Measurements from ENCODE around the gene CNTN1.

Gene CNTN1

GRCh38 chr12:40714636-40715035, 22.4 kb downstream of the CNTN1 start:
- Histone ChIP-seq H4K91ac (ENCODE audit: low read depth, low read length) (no peak overlapping the region), H2AFZ (ENCODE audit: insufficient read depth, low read length, poor library complexity) (no peak overlapping the region), H4K8ac (ENCODE audit: low read depth, low read length) (no peak overlapping the region), H3K36me3 (ENCODE audit: control insufficient read depth in 1 of 2, insufficient read depth in 2 of 2, low read length in 2 of 2) (no peaks in the 10 kb centered on the region), H3K27ac (ENCODE audit: low read depth, low read length) (no peak overlapping the region), H3K79me1 (ENCODE audit: low read length) (no peaks in the 10 kb centered on the region), H3K9me3 (ENCODE audit: insufficient read depth, low read depth, low read length) (no peaks in the 10 kb centered on the region), H3K14ac (ENCODE audit: low read length) (no peak overlapping the region), H3K23ac (ENCODE audit: low read length) (no peak overlapping the region), H3K4me3 (ENCODE audit: low read depth, low read length) (no peak overlapping the region), H3K79me2 (ENCODE audit: control insufficient read depth, insufficient read depth, low read length, poor library complexity) (no peaks in the 10 kb centered on the region), H2BK5ac (ENCODE audit: low read depth, low read length, poor library complexity) (no peak overlapping the region), H2BK120ac (ENCODE audit: insufficient read depth, low read length, poor library complexity) (no peak overlapping the region), H3K4me1 (ENCODE audit: control insufficient read depth in 1 of 2, insufficient read depth in 2 of 2, low read length in 2 of 2) (no peaks in the 10 kb centered on the region), H3K9ac (ENCODE audit: low read length) (no peak overlapping the region), H2BK12ac (ENCODE audit: low read length) (no peak overlapping the region), H2AK5ac (ENCODE audit: low read length) (no peak overlapping the region), H3K18ac (ENCODE audit: low read length) (no peak overlapping the region), H3K27me3 (ENCODE audit: insufficient read depth, low read length) (no peaks in the 10 kb centered on the region), H4K12ac (ENCODE audit: low read depth, low read length) (no peak overlapping the region), H3K4me2 (ENCODE audit: low read length) (no peak overlapping the region), H3K4ac (ENCODE audit: low read depth, low read length) (no peak overlapping the region)
- no CpG with 5 or more reads among the region's 1 CpG for WGBS (ENCODE audit: extremely low coverage, insufficient coverage, insufficient read length)
- no peak for DNase-seq

- Histone ChIP-seq H4K91ac (ENCODE audit: low read depth, low read length) (no peak overlapping the region), H3K79me1 (ENCODE audit: low read length) (no peaks in the 10 kb centered on the region), H2BK5ac (ENCODE audit: low read depth, low read length, poor library complexity) (no peak overlapping the region), H3K4me3 (ENCODE audit: low read depth, low read length) (no peak overlapping the region), H4K12ac (ENCODE audit: low read depth, low read length) (no peak overlapping the region), H3K18ac (ENCODE audit: low read length) (no peak overlapping the region), H3K36me3 (ENCODE audit: control insufficient read depth in 1 of 2, insufficient read depth in 2 of 2, low read length in 2 of 2) (no peaks in the 10 kb centered on the region), H3K79me2 (ENCODE audit: control insufficient read depth, insufficient read depth, low read length, poor library complexity) (no peaks in the 10 kb centered on the region), H2BK120ac (ENCODE audit: insufficient read depth, low read length, poor library complexity) (no peak overlapping the region), H3K4me2 (ENCODE audit: low read length) (no peak overlapping the region), H4K8ac (ENCODE audit: low read depth, low read length) (no peak overlapping the region), H3K9me3 (ENCODE audit: insufficient read depth, low read depth, low read length) (no peaks in the 10 kb centered on the region), H3K4ac (ENCODE audit: low read depth, low read length) (no peak overlapping the region), H2AFZ (ENCODE audit: insufficient read depth, low read length, poor library complexity) (no peak overlapping the region), H3K14ac (ENCODE audit: low read length) (no peak overlapping the region), H3K27ac (ENCODE audit: low read depth, low read length) (no peak overlapping the region), H3K27me3 (ENCODE audit: insufficient read depth, low read length) (no peaks in the 10 kb centered on the region), H3K9ac (ENCODE audit: low read length) (no peak overlapping the region), H3K23ac (ENCODE audit: low read length) (no peak overlapping the region), H2BK12ac (ENCODE audit: low read length) (no peak overlapping the region), H2AK5ac (ENCODE audit: low read length) (no peak overlapping the region), H3K4me1 (ENCODE audit: control insufficient read depth in 1 of 2, insufficient read depth in 2 of 2, low read length in 2 of 2) (no peaks in the 10 kb centered on the region)
- DNase-seq = no peak
Observed at GRCh38 chr12:40716037-40716436, 23.8 kb downstream of the CNTN1 start.

GRCh38 chr12:40717576-40717975, 25.3 kb downstream of the CNTN1 start:
- Histone ChIP-seq H3K14ac (ENCODE audit: low read length) (no peak overlapping the region), H3K27ac (ENCODE audit: low read depth, low read length) (no peak overlapping the region), H3K18ac (ENCODE audit: low read length) (no peak overlapping the region), H3K23ac (ENCODE audit: low read length) (no peak overlapping the region), H3K9me3 (ENCODE audit: insufficient read depth, low read depth, low read length) (no peaks in the 10 kb centered on the region), H3K4me3 (ENCODE audit: low read depth, low read length) (no peak overlapping the region), H3K9ac (ENCODE audit: low read length) (no peak overlapping the region), H3K4me2 (ENCODE audit: low read length) (no peak overlapping the region), H3K79me1 (ENCODE audit: low read length) (no peaks in the 10 kb centered on the region), H3K4ac (ENCODE audit: low read depth, low read length) (no peak overlapping the region), H2BK5ac (ENCODE audit: low read depth, low read length, poor library complexity) (no peak overlapping the region), H4K91ac (ENCODE audit: low read depth, low read length) (no peak overlapping the region), H4K12ac (ENCODE audit: low read depth, low read length) (no peak overlapping the region), H3K4me1 (ENCODE audit: control insufficient read depth in 1 of 2, insufficient read depth in 2 of 2, low read length in 2 of 2) (no peaks in the 10 kb centered on the region), H3K36me3 (ENCODE audit: control insufficient read depth in 1 of 2, insufficient read depth in 2 of 2, low read length in 2 of 2) (no peaks in the 10 kb centered on the region), H2BK12ac (ENCODE audit: low read length) (no peak overlapping the region), H2BK120ac (ENCODE audit: insufficient read depth, low read length, poor library complexity) (no peak overlapping the region), H2AFZ (ENCODE audit: insufficient read depth, low read length, poor library complexity) (no peak overlapping the region), H3K79me2 (ENCODE audit: control insufficient read depth, insufficient read depth, low read length, poor library complexity) (no peaks in the 10 kb centered on the region), H3K27me3 (ENCODE audit: insufficient read depth, low read length) (no peaks in the 10 kb centered on the region), H4K8ac (ENCODE audit: low read depth, low read length) (no peak overlapping the region), H2AK5ac (ENCODE audit: low read length) (no peak overlapping the region)
- WGBS (ENCODE audit: extremely low coverage, insufficient coverage, insufficient read length) = no CpG with 5 or more reads among the region's 1 CpG
- DNase-seq = no peak

- no peaks in the 10 kb centered on the region for H3K9me3 ChIP-seq (ENCODE audit: insufficient read depth, low read depth, low read length)
- H4K8ac ChIP-seq (ENCODE audit: low read depth, low read length) = no peak overlapping the region
- no peak overlapping the region for H2AFZ ChIP-seq (ENCODE audit: insufficient read depth, low read length, poor library complexity)
- H2AK5ac ChIP-seq (ENCODE audit: low read length) = no peak overlapping the region
- no peak overlapping the region for H3K9ac ChIP-seq (ENCODE audit: low read length)
- no peak for DNase-seq
- no peak overlapping the region for H3K4me2 ChIP-seq (ENCODE audit: low read length)
- H2BK12ac ChIP-seq (ENCODE audit: low read length) = no peak overlapping the region
- H3K27me3 ChIP-seq (ENCODE audit: insufficient read depth, low read length) = no peaks in the 10 kb centered on the region
- no peak overlapping the region for H2BK120ac ChIP-seq (ENCODE audit: insufficient read depth, low read length, poor library complexity)
- H4K12ac ChIP-seq (ENCODE audit: low read depth, low read length) = no peak overlapping the region
- 100% methylated on average over 1 of the region's 2 CpGs for WGBS (ENCODE audit: extremely low coverage, insufficient coverage, insufficient read length)
- H3K4ac ChIP-seq (ENCODE audit: low read depth, low read length) = no peak overlapping the region
- no peaks in the 10 kb centered on the region for H3K36me3 ChIP-seq (ENCODE audit: control insufficient read depth in 1 of 2, insufficient read depth in 2 of 2, low read length in 2 of 2)
- H3K23ac ChIP-seq (ENCODE audit: low read length) = no peak overlapping the region
- no peaks in the 10 kb centered on the region for H3K79me2 ChIP-seq (ENCODE audit: control insufficient read depth, insufficient read depth, low read length, poor library complexity)
- no peaks in the 10 kb centered on the region for H3K4me1 ChIP-seq (ENCODE audit: control insufficient read depth in 1 of 2, insufficient read depth in 2 of 2, low read length in 2 of 2)
- H3K79me1 ChIP-seq (ENCODE audit: low read length) = no peaks in the 10 kb centered on the region
- H4K91ac ChIP-seq (ENCODE audit: low read depth, low read length) = no peak overlapping the region
- H3K14ac ChIP-seq (ENCODE audit: low read length) = no peak overlapping the region
- H2BK5ac ChIP-seq (ENCODE audit: low read depth, low read length, poor library complexity) = no peak overlapping the region
- H3K18ac ChIP-seq (ENCODE audit: low read length) = no peak overlapping the region
- H3K4me3 ChIP-seq (ENCODE audit: low read depth, low read length) = no peak overlapping the region
- H3K27ac ChIP-seq (ENCODE audit: low read depth, low read length) = no peak overlapping the region
Observed at GRCh38 chr12:40718878-40719372, 26.7 kb downstream of the CNTN1 start.
